NCI-H82 treated with DMSO at 0.1 percent for 48 hours (cell line): ENCODE results near the gene HERPUD2.
"Not testable (repeated sequence)": the region's sequence is repeated elsewhere in the genome, so short reads cannot be mapped to it uniquely, and the experiment has no call there.

Experiments
- DNase-seq: peaks from one replicate; lab custom pipeline; 2025; ENCODE audit not compliant: unreplicated experiment; lab: John Stamatoyannopoulos, UW

HERPUD2 gene

GRCh38 chr7:35681231-35682029 is 13.5 kb downstream of the HERPUD2 start:
- DNase-seq, result no peak

GRCh38 chr7:35680403-35681013 is 14.4 kb downstream of the HERPUD2 start:
- DNase-seq, result no peak

GRCh38 chr7:35677582-35678356 is 17.2 kb downstream of the HERPUD2 start:
- no peak for DNase-seq

DNA sequence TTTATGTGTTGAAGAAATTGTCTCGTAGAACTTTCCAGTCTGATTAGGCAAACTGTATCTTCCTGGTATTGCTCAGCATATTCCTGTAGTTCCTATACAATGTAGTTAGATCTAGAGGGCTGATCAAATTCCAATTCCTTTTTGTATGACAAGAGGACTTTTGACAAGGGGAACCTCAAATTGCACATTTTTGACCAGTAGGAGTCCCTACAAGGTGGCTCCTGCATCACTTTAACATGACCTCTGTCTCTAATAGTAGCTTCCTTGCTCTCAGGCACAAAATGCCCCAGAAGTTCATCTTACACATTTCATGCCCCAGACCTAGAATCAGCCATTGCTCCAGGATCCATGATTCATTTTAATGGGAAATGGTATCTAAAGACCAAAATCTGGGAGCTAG is 18.7 kb downstream of the HERPUD2 start:
- no peak for DNase-seq

DNA sequence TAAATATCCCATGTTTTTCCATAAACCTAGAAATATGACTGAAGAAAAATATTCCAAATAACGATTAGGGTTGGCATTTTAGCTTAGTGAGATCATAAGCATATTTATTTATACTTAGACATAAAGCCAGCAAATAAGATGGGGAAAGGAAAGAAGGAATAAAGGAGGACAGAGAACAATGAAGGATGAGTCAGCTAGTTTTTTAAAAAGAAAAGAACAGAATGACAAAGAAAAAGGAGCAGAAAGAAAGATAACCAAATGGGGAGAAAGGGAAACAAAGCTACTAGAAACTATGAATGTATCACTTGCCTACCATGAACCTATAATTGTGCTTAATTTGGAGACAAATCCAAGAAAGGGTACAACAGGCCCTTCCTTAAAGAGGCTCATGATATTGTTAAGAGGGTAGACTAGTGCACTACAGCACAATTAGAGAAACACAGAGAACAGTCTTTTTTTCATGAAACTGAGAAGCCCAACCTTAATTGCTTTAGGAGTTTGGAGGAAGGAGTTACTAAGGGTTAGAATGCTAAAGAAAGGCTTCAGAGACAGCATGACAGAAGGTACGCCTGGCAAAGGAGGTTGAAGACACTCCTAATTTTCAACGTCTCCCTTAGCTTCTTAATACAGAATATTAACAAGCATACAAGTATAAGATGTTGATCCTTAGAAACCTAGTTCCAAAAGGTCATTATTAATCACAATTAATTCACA is 23.9 kb downstream of the HERPUD2 start:
- no peak for DNase-seq

DNA sequence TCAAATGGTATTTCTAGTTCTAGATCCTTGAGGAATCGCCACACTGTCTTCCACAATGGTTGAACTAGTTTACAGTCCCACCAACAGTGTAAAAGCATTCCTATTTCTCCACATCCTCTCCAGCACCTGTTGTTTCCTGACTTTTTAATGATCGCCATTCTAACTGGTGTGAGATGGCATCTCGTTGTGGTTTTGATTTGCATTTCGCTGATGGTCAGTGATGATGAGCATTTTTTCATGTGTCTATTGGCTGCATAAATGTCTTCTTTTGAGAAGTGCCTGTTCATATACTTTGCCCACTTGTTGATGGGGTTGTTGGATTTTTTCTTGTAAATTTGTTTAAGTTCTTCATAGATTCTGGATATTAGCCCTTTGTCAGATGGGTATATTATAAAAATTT is 34.5 kb downstream of the HERPUD2 start:
- DNase-seq, result not testable (repeated sequence)

DNA sequence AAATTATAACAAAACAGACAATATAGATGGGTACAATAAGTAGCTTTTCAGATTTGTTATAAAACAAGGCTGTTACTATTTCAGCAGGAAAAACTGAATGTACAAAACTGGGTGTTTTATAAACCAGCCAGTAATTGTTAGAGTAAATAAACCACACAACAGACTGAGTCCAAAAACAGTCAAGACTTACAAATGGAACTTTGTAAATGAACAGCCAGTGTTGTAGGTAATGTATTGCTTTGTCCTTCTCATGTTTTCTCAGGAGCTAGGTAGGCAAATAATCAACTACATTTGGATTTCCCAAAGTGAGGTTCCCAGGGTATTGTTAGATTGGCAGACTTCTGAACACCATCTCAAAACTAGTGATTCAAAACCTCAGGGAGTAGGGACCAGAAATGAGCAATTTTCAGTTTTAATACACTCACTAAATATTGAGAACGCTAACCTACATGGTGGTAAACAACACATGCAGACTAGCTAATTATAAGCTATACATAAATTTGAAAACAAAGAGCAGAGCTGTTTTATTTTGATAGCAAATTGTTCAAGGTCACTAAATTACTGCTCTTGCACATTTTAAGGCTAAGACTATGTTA is 36.2 kb downstream of the HERPUD2 start:
- no peak for DNase-seq

- DNase-seq, result no peak
These were observed 37.8 kb downstream of the HERPUD2 start for GRCh38 chr7:35657125-35657524.

GRCh38 chr7:35654558-35654957 is 40.4 kb downstream of the HERPUD2 start:
- DNase-seq, result not testable (repeated sequence)

- no peak for DNase-seq
These were observed 42.8 kb downstream of the HERPUD2 start for GRCh38 chr7:35652124-35652523.

DNA sequence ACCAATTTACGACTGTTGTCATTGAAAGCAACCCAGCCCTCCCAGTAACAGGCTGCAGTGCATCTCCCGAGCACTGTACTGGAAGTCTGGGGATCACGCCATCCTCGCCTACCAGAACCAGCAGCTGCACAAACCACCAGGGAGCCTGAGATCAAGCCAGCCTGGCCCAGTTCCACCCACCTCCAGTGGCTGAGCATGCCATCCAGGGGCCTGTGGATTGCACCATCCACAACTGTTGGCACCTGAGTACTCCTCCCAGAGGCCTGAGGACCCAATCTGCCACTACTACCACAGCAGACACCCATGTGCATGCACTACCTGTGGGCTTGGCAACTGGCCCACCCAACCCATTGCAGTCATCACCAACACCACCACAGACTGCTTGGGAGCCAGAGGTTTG is 44.2 kb downstream of the HERPUD2 start:
- DNase-seq, result no peak

DNA sequence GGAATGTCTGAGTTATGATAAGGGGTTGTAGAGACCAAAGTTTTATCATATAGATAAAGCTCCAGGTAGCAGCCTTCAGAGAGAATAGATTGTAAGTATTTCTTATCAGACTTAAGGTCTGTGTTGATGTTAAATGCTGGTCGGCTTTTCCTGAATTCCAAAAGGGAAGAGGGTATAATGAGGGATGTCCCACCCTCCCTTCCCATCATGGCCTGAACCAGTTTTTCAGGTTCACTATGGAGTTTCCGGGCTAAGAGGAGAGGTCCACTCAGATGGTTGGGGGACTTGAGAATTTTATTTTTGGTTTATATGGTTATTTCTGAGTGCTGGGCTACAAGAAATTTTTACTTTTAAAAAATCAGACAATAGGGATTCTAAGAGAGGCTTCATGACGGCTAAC is 45.2 kb downstream of the HERPUD2 start:
- DNase-seq, result no peak

DNA sequence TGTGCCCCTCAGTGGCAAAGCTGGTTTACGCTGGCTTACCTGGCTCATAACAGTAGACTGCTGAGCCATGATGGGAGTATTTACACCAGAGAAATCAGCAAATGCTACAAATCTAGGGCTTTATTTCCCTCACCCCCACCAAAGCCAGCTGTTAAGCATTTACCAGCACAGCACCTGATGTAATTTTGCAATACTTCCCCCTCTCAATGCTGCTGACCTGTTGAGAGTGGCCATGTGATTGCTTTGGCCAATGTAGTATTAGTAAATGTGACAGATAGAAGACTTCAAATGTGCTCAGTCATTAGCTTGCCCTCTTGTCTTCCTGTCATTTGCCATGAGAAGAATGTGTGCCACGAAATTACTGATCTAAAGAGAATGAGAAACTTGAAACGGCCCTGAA is 46.6 kb downstream of the HERPUD2 start:
- DNase-seq, result no peak

GRCh38 chr7:35647171-35647574 is 47.8 kb downstream of the HERPUD2 start:
- DNase-seq, result no peak

- no peak for DNase-seq
These were observed 48.5 kb downstream of the HERPUD2 start for GRCh38 chr7:35646289-35647023.

GRCh38 chr7:35645691-35646090 is 49.2 kb downstream of the HERPUD2 start:
- DNase-seq, result no peak

- DNase-seq, result no peak
These were observed 64.6 kb downstream of the HERPUD2 start for GRCh38 chr7:35630024-35630972.

- DNase-seq, result peak; percentile 57
These were observed 70.4 kb downstream of the HERPUD2 start for GRCh38 chr7:35624299-35625186.
